Measurements from ENCODE around the gene MYMX.
"Not testable (repeated sequence)": the region's sequence is repeated elsewhere in the genome, so short reads cannot be mapped to it uniquely, and the experiment has no call there.

The MYMX gene

GRCh38 chr6:44180406-44180805 is 36.3 kb upstream of the MYMX start:
- no peak for DNase-seq (ENCODE audit: low spot score)
- no peak for TF ChIP-seq CTCF (IDR thresholded peaks at IDR 0.05; ENCODE audit: extremely low read depth, missing control alignments)

- DNase-seq (ENCODE audit: low spot score): no peak
- no peak for TF ChIP-seq CTCF (IDR thresholded peaks at IDR 0.05; ENCODE audit: extremely low read depth, missing control alignments)
Observed at GRCh38 chr6:44180886-44181285, 35.8 kb upstream of the MYMX start.

GRCh38 chr6:44181784-44182183 is 34.9 kb upstream of the MYMX start:
- DNase-seq (ENCODE audit: low spot score): not testable (repeated sequence)

GRCh38 chr6:44182911-44183390 is 33.8 kb upstream of the MYMX start:
- no peak for DNase-seq (ENCODE audit: low spot score)
- TF ChIP-seq CTCF (IDR thresholded peaks at IDR 0.05; ENCODE audit: extremely low read depth, missing control alignments): no peak

GRCh38 chr6:44183783-44184182 is 32.9 kb upstream of the MYMX start:
- no peak for DNase-seq (ENCODE audit: low spot score)
- TF ChIP-seq CTCF (IDR thresholded peaks at IDR 0.05; ENCODE audit: extremely low read depth, missing control alignments): no peak

- DNase-seq (ENCODE audit: low spot score): not testable (repeated sequence)
Observed at GRCh38 chr6:44185356-44185755, 31.4 kb upstream of the MYMX start.

- no peak for DNase-seq (ENCODE audit: low spot score)
Observed at GRCh38 chr6:44185953-44186634, 30.6 kb upstream of the MYMX start.

GRCh38 chr6:44186635-44187025 is 30.1 kb upstream of the MYMX start:
- DNase-seq (ENCODE audit: low spot score): no peak
- TF ChIP-seq CTCF (IDR thresholded peaks at IDR 0.05; ENCODE audit: extremely low read depth, missing control alignments): no peak

More at GRCh38 chr6:44185953-44186634, 30.6 kb upstream of the MYMX start:
- no peak for TF ChIP-seq CTCF (IDR thresholded peaks at IDR 0.05; ENCODE audit: extremely low read depth, missing control alignments)
